22Rv1 (cell line): ENCODE measurements around the gene GKN1.

ENCODE experiments used
- CTCF ChIP-seq: fragments of 450-650 bp; IDR thresholded peaks from 2 replicates; pipeline ENCODE4 v1.5.1; 2017; ENCODE audit warnings: mild to moderate bottlenecking
- ZFX ChIP-seq: fragments of 450-650 bp; IDR thresholded peaks from 2 replicates; pipeline ENCODE4 v1.6.1; 2017; ENCODE audit warnings: antibody characterized with exemption, borderline replicate concordance

DNA sequence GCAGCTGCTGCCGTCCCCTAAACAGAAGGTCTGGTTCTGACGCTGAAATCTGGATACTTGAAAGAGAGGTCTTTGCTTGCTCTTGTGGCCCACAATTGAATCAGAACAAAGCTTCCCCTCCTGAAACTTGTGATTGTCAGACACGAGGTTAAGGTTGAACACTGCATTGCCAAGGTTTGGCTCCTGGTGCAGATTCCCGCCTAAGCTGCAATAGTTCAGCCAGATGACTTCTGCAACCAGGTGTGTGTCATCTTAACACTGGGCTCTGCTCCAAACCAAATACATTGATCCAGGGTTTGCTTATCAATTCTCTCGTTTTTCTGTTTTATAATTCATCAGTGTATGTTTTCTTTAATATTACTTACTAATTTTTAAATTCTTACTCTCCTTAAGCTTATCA, 14.6 kb downstream of the GKN1 start:
- TF ChIP-seq CTCF (no peak), ZFX (no peak)
